ENCODE data around the gene IFT22.
A peak's percentile ranks its signal among the peaks of the same experiment; 100 is the strongest.

Gene IFT22

GRCh38 chr7:101365956-101366355 is 44.3 kb upstream of the IFT22 start:
- no peak overlapping the region for H3K27ac ChIP-seq (ENCODE audit: low read length, poor library complexity, severe bottlenecking)
- peaks cover 5% of the 10 kb centered on the region for H3K9me3 ChIP-seq (ENCODE audit: control insufficient read depth, low read length)
- no peak overlapping the region for H3K4me3 ChIP-seq (ENCODE audit: insufficient read depth in 1 of 2, low read depth in 1 of 2, low read length in 2 of 2)
- H2BK5ac ChIP-seq (ENCODE audit: low read depth, low read length, poor library complexity, severe bottlenecking) = no peak overlapping the region
- no peaks in the 10 kb centered on the region for H3K79me1 ChIP-seq (replicated peaks; ENCODE audit: low read length, poor library complexity, severe bottlenecking)
- H3K4me1 ChIP-seq (ENCODE audit: control insufficient read depth, insufficient read depth, low read depth, low read length) = peaks cover 12% of the 10 kb centered on the region
- H4K91ac ChIP-seq (ENCODE audit: low read length) = no peak overlapping the region
- H2BK15ac ChIP-seq (ENCODE audit: low read depth, poor library complexity, severe bottlenecking) = no peak overlapping the region
- DNase-seq = no peak
- no peak overlapping the region for H3K4me2 ChIP-seq (ENCODE audit: low read length, poor library complexity, severe bottlenecking)
- H2BK12ac ChIP-seq (ENCODE audit: low read length in 2 of 2) = no peak overlapping the region
- WGBS = 97% methylated on average over 2 of the region's 2 CpGs
- no peak overlapping the region for H2AK5ac ChIP-seq (ENCODE audit: low read length, severe bottlenecking)
- no peak overlapping the region for H3K23ac ChIP-seq (ENCODE audit: low read length in 2 of 2)
- H3K9ac ChIP-seq (ENCODE audit: low read length) = no peak overlapping the region
- no peak overlapping the region for H2BK120ac ChIP-seq (ENCODE audit: low read depth, low read length)
- H2AFZ ChIP-seq (ENCODE audit: low read depth, low read length) = no peak overlapping the region
- no peak overlapping the region for H3K4ac ChIP-seq (ENCODE audit: low read depth in 1 of 2, low read length in 2 of 2)
- H3K18ac ChIP-seq (ENCODE audit: low read depth in 1 of 2, low read length in 2 of 2) = no peak overlapping the region
- no peaks in the 10 kb centered on the region for H3K36me3 ChIP-seq (ENCODE audit: control insufficient read depth in 1 of 2, insufficient read depth in 2 of 2, low read depth in 1 of 2, low read length in 2 of 2)
- H4K8ac ChIP-seq (ENCODE audit: low read length) = no peak overlapping the region
- H3K27me3 ChIP-seq (ENCODE audit: control insufficient read depth in 1 of 2, insufficient read depth in 1 of 2, low read length in 2 of 2) = peaks cover 48 to 81% of the 10 kb centered on the region in 2 experiments
- H3K14ac ChIP-seq (ENCODE audit: low read length in 2 of 2) = no peak overlapping the region

DNA sequence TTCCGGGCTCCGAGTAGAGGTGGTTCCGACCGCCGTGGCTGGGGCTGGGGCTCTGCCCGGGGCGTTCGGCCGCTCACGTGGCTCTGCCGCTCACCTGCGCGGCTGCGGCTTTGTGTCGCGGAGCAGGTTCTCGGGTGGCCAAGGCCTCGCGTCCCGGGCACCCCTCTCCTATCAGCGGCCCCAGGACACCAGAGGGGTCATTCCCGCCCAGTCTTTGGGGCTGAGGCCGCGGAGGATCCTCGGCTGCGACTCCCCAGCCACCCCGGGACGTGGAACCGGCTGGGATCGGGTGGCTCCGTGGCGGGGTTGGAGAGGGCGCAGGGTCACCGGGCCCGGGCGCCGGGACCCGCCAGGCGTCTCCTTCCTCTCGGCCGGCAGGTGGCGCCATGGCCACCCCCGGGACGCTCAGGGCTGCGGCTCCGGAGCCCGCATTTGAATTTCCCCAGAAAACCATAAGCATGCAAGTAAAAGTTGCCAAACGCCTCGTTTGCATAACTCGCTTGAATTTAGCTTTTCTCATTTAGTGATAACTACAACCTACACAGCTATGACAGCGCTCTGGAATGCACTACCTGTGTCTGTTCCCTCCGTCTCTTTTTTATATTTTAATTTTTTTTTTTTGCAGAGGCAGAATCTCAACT is 42.2 kb upstream of the IFT22 start:
- peak overlapping the region in 1 of 2 experiments; percentile 24 for H3K18ac ChIP-seq (ENCODE audit: low read depth in 1 of 2, low read length in 2 of 2)
- H3K14ac ChIP-seq (ENCODE audit: low read length in 2 of 2) = peak overlapping the region in 1 of 2 experiments; percentile 11
- H2BK5ac ChIP-seq (ENCODE audit: low read depth, low read length, poor library complexity, severe bottlenecking) = no peak overlapping the region
- H3K23ac ChIP-seq (ENCODE audit: low read length in 2 of 2) = no peak overlapping the region
- peak overlapping the region; percentile 37 to 44 for H3K4me3 ChIP-seq (ENCODE audit: insufficient read depth in 1 of 2, low read depth in 1 of 2, low read length in 2 of 2)
- 1% methylated on average over 45 of the region's 52 CpGs for WGBS
- peaks cover 12% of the 10 kb centered on the region for H3K4me1 ChIP-seq (ENCODE audit: control insufficient read depth, insufficient read depth, low read depth, low read length)
- no peak overlapping the region for H3K4ac ChIP-seq (ENCODE audit: low read depth in 1 of 2, low read length in 2 of 2)
- H3K4me2 ChIP-seq (ENCODE audit: low read length, poor library complexity, severe bottlenecking) = peak overlapping the region; percentile 99
- H4K91ac ChIP-seq (ENCODE audit: low read length) = no peak overlapping the region
- H4K8ac ChIP-seq (ENCODE audit: low read length) = no peak overlapping the region
- no peaks in the 10 kb centered on the region for H3K79me1 ChIP-seq (replicated peaks; ENCODE audit: low read length, poor library complexity, severe bottlenecking)
- no peaks in the 10 kb centered on the region for H3K36me3 ChIP-seq (ENCODE audit: control insufficient read depth in 1 of 2, insufficient read depth in 2 of 2, low read depth in 1 of 2, low read length in 2 of 2)
- no peak overlapping the region for H3K9ac ChIP-seq (ENCODE audit: low read length)
- H3K27me3 ChIP-seq (ENCODE audit: control insufficient read depth in 1 of 2, insufficient read depth in 1 of 2, low read length in 2 of 2) = peaks cover 48 to 74% of the 10 kb centered on the region in 2 experiments
- H3K27ac ChIP-seq (ENCODE audit: low read length, poor library complexity, severe bottlenecking) = no peak overlapping the region
- H2BK12ac ChIP-seq (ENCODE audit: low read length in 2 of 2) = peak overlapping the region in 1 of 2 experiments; percentile 78
- peaks cover 5% of the 10 kb centered on the region for H3K9me3 ChIP-seq (ENCODE audit: control insufficient read depth, low read length)
- peak; percentile 55 for DNase-seq
- H2AFZ ChIP-seq (ENCODE audit: low read depth, low read length) = peak overlapping the region; percentile 18
- H2BK15ac ChIP-seq (ENCODE audit: low read depth, poor library complexity, severe bottlenecking) = peak overlapping the region; percentile 94
- H2AK5ac ChIP-seq (ENCODE audit: low read length, severe bottlenecking) = no peak overlapping the region
- no peak overlapping the region for H2BK120ac ChIP-seq (ENCODE audit: low read depth, low read length)

DNA sequence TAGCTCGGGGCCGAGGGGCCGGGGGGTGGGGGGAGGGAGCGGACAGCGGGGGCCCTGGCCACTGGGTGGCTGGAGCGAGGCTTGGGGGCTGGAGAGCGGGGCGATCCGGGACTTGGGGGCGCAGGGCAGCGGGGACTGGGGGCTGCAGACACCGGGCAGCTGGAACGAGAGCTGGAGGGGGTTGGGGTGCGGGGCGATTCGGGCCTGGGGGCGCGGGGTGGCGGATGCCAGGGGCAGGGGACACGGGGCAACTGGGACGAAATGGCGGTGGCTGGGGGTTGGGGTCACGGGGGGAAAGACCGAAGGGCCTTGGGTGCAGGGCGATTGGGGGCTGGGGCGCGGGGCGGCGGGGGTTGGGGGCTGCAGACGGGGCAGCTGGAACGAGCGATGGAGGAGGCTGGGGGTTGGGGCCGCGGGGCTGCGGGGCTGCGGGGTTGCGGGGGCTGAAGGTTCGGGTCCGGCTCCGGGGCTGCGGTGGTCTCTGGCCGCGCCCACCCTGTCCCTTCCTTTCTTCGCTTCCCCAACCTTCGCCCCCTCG is 41.7 kb upstream of the IFT22 start:
- H2AFZ ChIP-seq (ENCODE audit: low read depth, low read length) = peak overlapping the region; percentile 18
- no peak overlapping the region for H2BK15ac ChIP-seq (ENCODE audit: low read depth, poor library complexity, severe bottlenecking)
- no peak overlapping the region for H2AK5ac ChIP-seq (ENCODE audit: low read length, severe bottlenecking)
- no peak overlapping the region for H3K27ac ChIP-seq (ENCODE audit: low read length, poor library complexity, severe bottlenecking)
- peaks cover 5% of the 10 kb centered on the region for H3K9me3 ChIP-seq (ENCODE audit: control insufficient read depth, low read length)
- no peak overlapping the region for H2BK12ac ChIP-seq (ENCODE audit: low read length in 2 of 2)
- peaks cover 12% of the 10 kb centered on the region for H3K4me1 ChIP-seq (ENCODE audit: control insufficient read depth, insufficient read depth, low read depth, low read length)
- no peak overlapping the region for H2BK5ac ChIP-seq (ENCODE audit: low read depth, low read length, poor library complexity, severe bottlenecking)
- DNase-seq = no peak
- H3K9ac ChIP-seq (ENCODE audit: low read length) = no peak overlapping the region
- no peak overlapping the region for H3K23ac ChIP-seq (ENCODE audit: low read length in 2 of 2)
- WGBS = 0% methylated on average over 15 of the region's 46 CpGs
- H3K18ac ChIP-seq (ENCODE audit: low read depth in 1 of 2, low read length in 2 of 2) = no peak overlapping the region
- no peak overlapping the region for H4K91ac ChIP-seq (ENCODE audit: low read length)
- no peaks in the 10 kb centered on the region for H3K36me3 ChIP-seq (ENCODE audit: control insufficient read depth in 1 of 2, insufficient read depth in 2 of 2, low read depth in 1 of 2, low read length in 2 of 2)
- H3K4me2 ChIP-seq (ENCODE audit: low read length, poor library complexity, severe bottlenecking) = peak overlapping the region; percentile 99
- H3K79me1 ChIP-seq (replicated peaks; ENCODE audit: low read length, poor library complexity, severe bottlenecking) = no peaks in the 10 kb centered on the region
- H3K4me3 ChIP-seq (ENCODE audit: insufficient read depth in 1 of 2, low read depth in 1 of 2, low read length in 2 of 2) = peak overlapping the region in 1 of 2 experiments; percentile 44
- peak overlapping the region in 1 of 2 experiments; percentile 11 for H3K14ac ChIP-seq (ENCODE audit: low read length in 2 of 2)
- no peak overlapping the region for H4K8ac ChIP-seq (ENCODE audit: low read length)
- H2BK120ac ChIP-seq (ENCODE audit: low read depth, low read length) = no peak overlapping the region
- H3K4ac ChIP-seq (ENCODE audit: low read depth in 1 of 2, low read length in 2 of 2) = no peak overlapping the region
- H3K27me3 ChIP-seq (ENCODE audit: control insufficient read depth in 1 of 2, insufficient read depth in 1 of 2, low read length in 2 of 2) = peaks cover 47 to 68% of the 10 kb centered on the region in 2 experiments

DNA sequence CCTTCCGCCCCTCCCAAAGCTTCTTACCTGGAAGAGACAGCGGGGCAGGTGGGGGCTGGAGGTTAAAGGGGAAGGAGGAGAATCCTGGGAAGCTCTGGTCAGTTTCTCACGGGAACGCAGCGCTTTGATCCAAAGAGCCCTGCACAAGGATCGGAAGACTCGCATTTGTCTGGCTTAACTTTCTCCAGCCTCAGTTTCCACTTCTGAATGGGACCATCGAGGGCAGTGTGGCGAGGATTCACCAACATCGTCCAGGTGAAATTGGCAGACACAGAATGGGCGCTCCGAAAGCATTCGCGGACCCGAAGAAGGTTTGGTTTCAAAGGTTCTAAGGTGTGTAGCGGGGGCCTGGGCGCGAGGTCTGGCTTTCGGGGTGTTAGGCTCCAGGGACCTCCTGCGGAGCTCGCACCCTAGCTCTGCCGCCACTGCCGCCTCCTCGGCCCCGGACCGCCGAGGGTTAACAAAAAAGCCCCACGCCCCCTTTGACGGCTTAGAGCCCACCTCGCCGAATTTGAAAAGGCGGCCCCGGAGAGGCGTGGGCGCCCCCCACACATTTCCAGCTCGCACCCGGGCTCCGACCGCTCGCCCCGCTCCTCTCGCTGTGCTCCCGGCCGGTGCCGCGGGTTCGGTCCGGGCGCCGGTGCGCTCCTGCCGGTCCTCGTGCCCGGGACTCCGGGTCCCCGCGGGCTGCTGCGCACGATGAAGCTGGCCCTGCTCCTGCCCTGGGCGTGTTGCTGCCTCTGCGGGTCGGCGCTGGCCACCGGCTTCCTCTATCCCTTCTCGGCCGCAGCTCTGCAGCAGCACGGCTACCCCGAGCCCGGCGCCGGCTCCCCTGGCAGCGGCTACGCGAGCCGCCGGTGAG is 41.0 kb upstream of the IFT22 start, which contains the start of gene COL26A1:
TSS of gene COL26A1 (plus strand) at position 542 of the 862 bp plus-strand sequence. CDS start at position 700, 158 bp downstream.
- Histone ChIP-seq H3K14ac (ENCODE audit: low read length in 2 of 2) (peak within 1 kb of the TSS in 1 of 2 experiments; percentile 11), H3K79me1 (replicated peaks; ENCODE audit: low read length, poor library complexity, severe bottlenecking) (no peaks in the 10 kb centered on the region), H3K27ac (ENCODE audit: low read length, poor library complexity, severe bottlenecking) (no peak within 1 kb of the TSS), H2BK120ac (ENCODE audit: low read depth, low read length) (no peak within 1 kb of the TSS), H2BK15ac (ENCODE audit: low read depth, poor library complexity, severe bottlenecking) (peak within 1 kb of the TSS; percentile 94), H4K91ac (ENCODE audit: low read length) (no peak within 1 kb of the TSS), H2BK5ac (ENCODE audit: low read depth, low read length, poor library complexity, severe bottlenecking) (no peak within 1 kb of the TSS), H3K9ac (ENCODE audit: low read length) (no peak within 1 kb of the TSS), H3K36me3 (ENCODE audit: control insufficient read depth in 1 of 2, insufficient read depth in 2 of 2, low read depth in 1 of 2, low read length in 2 of 2) (no peaks in the 10 kb centered on the region), H3K18ac (ENCODE audit: low read depth in 1 of 2, low read length in 2 of 2) (peak within 1 kb of the TSS in 1 of 2 experiments; percentile 24), H3K4me1 (ENCODE audit: control insufficient read depth, insufficient read depth, low read depth, low read length) (peaks cover 12% of the 10 kb centered on the region), H2BK12ac (ENCODE audit: low read length in 2 of 2) (no peak within 1 kb of the TSS), H4K8ac (ENCODE audit: low read length) (no peak within 1 kb of the TSS), H3K4me2 (ENCODE audit: low read length, poor library complexity, severe bottlenecking) (peak within 1 kb of the TSS; percentile 99), H2AK5ac (ENCODE audit: low read length, severe bottlenecking) (no peak within 1 kb of the TSS), H3K27me3 (ENCODE audit: control insufficient read depth in 1 of 2, insufficient read depth in 1 of 2, low read length in 2 of 2) (peaks cover 44 to 62% of the 10 kb centered on the region in 2 experiments), H3K4me3 (ENCODE audit: insufficient read depth in 1 of 2, low read depth in 1 of 2, low read length in 2 of 2) (peak within 1 kb of the TSS; percentile 37 to 44), H3K4ac (ENCODE audit: low read depth in 1 of 2, low read length in 2 of 2) (no peak within 1 kb of the TSS), H3K23ac (ENCODE audit: low read length in 2 of 2) (no peak within 1 kb of the TSS), H2AFZ (ENCODE audit: low read depth, low read length) (peak within 1 kb of the TSS; percentile 18), H3K9me3 (ENCODE audit: control insufficient read depth, low read length) (no peaks in the 10 kb centered on the region)
- 7% methylated on average over 62 of the region's 76 CpGs for WGBS
- peak; percentile 35 for DNase-seq

Measured in mesenchymal stem cell (in vitro differentiated cells and primary cell).